Measurements from ENCODE around the gene KIF3C.
"Not testable (repeated sequence)": the region's sequence is repeated elsewhere in the genome, so short reads cannot be mapped to it uniquely, and the experiment has no call there.

Gene KIF3C

GRCh38 chr2:25999406-25999805 lies 17.1 kb upstream of the KIF3C start:
- DNase-seq, result not testable (repeated sequence)

- DNase-seq, result not testable (repeated sequence)
These were observed 16.6 kb upstream of the KIF3C start for GRCh38 chr2:25998816-25999383.

DNA sequence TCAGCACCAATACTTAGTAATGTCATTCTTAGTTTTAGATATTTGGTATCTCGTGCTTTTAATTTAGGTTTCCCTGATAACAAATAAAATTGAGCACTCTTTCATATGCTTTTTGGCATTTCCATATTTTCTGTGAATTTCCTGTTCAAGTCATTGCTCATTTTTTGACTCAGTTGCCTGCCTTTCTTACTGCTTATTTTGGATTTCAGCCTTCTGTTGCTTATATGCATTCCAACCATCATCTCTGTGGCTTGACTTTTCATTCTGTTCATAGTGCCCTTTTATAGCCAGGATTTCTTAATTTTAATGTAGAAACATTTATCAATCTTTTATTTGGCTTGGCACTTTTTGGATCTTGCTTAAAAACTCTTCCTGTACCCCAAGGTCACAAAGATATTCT lies 14.5 kb upstream of the KIF3C start:
- peak; percentile 41 for DNase-seq

DNA sequence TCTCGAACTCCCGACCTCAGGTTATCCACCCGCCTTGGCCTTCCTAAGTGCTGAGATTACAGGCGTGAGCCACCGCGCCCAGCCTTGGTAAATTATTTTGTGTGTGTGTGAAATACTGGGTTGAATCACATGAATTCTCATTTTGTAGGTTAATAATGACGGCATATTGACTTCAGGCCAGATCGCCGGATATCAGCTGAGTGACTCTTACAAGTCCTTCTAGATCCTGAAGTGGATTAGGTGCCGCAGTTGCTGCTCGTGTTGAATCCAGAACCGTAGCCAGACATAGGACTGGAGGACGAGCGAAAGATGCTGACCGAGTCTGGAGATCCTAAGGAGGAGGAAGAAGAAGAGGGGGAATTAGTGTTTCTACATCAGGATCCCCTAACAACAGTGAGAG lies 12.2 kb upstream of the KIF3C start:
- DNase-seq, result no peak

GRCh38 chr2:25993049-25993448 lies 10.8 kb upstream of the KIF3C start:
- no peak for DNase-seq

DNA sequence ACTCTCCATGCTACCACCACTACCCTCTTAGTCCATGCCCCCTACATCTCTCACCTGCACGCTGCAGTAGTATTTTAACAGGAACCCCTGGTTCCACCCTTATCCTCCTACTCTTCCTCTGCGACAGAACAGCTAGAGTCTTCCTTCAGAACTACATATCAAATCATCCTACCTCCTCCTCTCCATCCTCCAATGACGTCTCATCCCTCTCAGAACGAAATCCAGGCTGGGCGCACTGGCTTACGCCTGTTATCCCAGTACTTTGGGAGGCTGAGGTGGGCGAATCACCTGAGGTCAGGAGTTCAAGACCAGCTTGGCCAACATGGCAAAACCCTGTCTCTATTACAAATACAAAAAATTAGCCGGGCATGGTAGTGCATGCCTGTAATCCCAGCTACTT lies 10.3 kb upstream of the KIF3C start:
- no peak for DNase-seq

- DNase-seq, result no peak
These were observed 9.7 kb upstream of the KIF3C start for GRCh38 chr2:25991965-25992364.

- no peak for DNase-seq
These were observed 6.9 kb upstream of the KIF3C start for GRCh38 chr2:25989154-25989553.

DNA sequence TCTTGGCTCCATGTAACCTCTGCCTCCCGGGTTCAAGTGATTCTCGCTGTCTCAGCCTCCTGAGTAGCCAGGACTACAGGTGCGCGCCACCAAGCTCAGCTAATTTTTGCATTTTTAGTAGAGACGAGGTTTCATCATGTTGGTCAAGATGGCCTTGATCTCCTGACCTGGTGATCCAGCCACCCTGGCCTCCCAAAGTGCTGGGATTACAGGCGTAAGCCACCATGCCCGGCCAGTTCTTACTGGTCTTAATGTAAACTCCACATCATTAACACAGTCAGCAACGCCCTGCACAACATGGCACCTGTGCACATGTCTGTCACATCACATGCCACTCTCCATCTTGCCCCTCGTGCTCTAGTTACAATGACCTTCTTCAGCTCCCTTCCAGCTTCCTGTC lies 5.8 kb upstream of the KIF3C start:
- no peak for DNase-seq

DNA sequence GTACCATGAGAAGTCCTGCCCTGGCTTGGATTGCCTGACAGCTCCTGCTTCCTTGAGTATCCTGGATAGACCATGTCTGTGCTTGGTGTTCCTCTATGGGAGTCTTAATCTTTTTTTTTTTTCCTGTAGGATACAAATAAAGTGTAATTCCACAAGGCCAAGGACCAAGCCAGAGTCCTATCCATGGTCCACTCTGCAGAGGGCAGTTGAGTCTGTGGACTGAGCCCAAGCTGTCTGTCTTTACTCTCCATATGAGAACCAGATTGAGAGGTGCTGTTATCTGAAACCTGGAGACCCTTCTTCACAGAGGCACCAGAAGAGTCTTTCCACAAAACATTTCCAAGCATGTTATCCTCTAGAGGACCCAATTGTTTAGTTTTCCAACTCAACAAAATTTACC lies 1.4 kb upstream of the KIF3C start:
- no peak for DNase-seq

GRCh38 chr2:25982968-25983280 lies 627 bp upstream of the KIF3C start:
- DNase-seq, result no peak

DNA sequence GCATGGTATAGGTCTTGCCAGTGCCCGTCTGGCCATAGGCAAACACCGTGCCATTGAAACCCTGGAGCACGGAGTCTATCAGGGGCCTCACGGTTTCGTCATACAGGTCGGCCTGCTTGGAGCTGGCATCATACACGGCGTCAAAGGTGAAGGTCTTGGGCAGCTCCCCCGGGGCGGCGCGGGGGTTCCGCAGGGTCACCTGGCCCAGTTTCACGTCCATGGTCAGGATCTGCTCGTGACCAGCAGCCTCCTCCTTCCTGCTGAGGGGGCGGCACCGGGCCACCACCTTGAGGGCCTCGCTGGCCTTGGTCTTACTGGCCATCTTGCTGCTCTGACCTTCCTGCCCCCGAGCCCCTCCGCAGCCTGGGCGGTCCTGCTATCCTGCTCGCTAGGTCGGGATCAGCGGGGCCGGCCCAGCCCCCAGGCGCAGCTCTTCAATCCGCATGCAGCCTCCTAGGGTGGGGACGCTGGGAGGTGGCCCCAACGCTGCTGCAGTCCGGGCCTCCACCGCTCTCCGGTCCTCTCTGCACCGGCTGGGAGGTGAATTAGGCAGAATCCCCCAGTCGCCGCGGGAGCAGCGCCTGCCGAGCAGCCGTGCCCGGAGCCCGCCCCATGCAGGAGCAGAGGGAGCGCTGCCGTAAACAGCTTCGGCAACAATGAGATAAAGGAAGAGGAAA lies 563 bp downstream of the KIF3C start:
- no peak for DNase-seq

DNA sequence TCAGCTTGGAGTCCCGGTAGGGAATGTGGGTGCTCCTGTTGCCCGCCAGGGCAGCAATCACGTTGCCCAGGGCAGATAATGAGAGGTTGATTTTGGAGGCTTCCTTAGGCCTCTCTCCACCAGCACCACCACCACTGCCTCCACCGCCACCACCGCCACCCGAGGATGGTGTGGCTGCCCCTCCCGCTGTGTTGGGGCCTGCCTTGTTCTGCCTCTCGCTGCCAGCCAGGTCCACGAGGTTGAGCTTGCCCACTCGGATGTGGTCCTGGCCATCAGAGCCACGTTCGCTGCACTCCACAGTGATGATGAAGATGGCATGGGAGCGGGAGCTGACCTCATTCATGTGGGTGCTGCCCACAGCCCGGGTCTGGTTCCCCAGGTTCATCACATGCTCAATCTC lies 1.3 kb downstream of the KIF3C start:
- no peak for DNase-seq

DNA sequence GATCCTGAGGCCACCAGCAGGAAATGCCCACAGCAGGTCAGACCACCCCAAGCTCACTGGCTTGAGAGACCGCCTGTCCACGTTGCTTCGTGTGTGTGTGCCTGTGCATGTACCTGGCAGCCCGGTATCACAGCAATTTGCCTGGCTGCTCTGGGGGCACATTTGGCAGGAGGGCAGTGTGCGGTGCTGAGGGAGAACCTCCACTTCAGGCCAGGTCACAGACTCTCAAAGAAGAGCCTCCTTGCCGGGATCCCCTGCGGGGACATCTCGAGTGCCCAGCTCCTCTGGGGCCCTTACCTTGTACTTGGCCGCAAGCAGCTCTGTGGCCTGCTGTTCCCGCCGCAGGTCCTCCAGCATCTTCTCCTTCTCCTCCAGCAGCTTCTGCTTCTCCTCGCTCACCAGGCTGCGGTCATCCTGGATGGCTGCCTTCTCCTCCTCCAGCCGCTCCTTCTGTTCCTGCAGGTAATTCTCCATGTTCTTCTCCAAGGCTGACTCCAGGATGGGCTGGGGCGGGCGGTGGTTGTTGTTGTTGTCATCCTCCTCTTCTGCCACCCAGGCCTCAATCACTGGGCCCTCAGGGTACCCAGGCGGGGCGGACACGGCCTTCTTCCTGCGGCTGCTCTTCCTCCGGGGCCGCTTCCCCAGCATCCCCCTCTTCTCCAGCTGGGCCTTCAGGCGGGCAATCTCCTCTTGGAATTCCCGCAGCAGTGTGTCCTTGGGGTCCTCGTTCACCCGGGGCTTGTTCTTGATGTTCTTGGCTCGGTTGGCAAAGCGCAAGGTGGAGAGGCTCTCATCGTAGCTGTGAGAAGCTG lies 2.0 kb downstream of the KIF3C start:
- no peak for DNase-seq

- peak; percentile 50 for DNase-seq
These were observed 3.3 kb downstream of the KIF3C start for GRCh38 chr2:25979001-25979400.

DNA sequence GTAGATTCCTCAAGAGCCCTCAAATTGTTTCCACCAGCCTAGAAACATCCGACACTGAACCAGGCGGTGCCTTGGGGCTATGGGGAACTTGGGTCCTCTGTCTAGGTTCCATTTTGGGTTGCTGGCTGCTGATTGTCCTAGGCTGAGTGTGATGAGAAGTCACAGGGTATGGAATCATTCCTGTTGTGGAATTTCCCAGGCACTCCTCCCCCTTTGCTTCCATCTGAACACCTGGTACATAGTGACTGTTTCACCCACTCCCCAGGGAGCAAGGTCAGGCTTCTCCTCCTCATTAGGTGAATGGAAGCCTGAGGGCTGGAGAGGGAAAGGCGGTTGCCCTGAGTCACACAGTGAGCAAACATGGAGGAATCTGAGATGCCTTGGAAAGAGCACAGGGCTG lies 4.5 kb downstream of the KIF3C start:
- DNase-seq, result no peak

GRCh38 chr2:25976983-25977741 lies 5.1 kb downstream of the KIF3C start:
- no peak for DNase-seq

DNA sequence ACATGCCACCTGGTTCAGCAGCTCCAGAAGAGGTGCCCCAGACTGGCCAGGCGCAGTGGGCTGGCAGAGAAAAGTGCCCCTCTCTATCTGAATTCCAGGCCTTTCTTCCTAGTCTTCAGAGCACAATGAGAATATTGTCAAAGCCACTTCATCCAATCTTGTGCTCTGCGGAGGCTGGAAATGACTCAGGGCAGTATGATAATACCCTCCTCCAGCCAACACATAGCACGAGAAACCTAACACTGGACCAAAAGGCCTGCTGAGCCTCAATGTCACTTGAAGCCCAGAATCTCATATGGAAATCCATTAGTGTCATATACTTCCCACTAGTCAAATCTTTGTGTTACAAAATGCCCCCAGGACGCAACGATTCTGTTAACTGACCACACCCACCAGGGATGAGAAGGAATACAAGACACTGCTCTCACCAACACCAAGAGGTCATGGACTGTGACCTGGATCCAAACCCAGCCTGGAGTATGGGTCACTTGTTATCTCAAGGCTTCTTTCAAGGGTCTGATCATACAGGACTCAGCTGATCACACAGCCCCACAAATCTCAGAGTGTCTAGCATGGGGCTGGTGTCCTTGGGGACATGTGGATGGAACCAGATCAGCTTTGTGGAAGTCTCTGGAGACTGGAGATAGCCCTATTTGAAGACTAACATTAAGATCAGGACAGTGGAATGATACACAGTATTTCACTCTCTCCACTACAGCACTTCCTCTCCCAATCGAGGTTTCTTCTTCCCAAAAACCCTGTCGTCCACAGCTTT lies 10.1 kb downstream of the KIF3C start:
- DNase-seq, result no peak

DNA sequence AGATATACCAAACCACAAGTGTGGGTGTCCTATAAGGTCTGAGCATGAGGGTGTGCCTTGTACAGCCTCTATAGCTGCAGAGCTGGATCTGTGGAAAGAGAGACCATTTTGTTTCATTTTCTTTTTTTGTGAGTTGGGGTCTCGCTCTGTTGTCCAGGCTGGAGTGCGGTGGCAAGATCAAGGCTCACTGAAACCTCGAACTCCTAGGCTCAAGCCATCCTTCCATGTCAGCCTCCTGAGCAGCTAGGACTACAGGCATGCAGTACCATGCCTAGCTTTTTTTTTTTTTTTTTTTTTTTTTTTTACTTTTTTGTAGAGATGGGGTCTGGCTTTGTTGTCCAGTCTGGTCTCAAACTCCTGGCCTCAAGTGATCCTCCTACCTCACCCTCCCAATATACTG lies 10.7 kb downstream of the KIF3C start:
- no peak for DNase-seq

- DNase-seq, result no peak
These were observed 15.6 kb downstream of the KIF3C start for GRCh38 chr2:25966531-25967270.

GRCh38 chr2:25964891-25965290 lies 17.4 kb downstream of the KIF3C start:
- DNase-seq, result no peak

DNA sequence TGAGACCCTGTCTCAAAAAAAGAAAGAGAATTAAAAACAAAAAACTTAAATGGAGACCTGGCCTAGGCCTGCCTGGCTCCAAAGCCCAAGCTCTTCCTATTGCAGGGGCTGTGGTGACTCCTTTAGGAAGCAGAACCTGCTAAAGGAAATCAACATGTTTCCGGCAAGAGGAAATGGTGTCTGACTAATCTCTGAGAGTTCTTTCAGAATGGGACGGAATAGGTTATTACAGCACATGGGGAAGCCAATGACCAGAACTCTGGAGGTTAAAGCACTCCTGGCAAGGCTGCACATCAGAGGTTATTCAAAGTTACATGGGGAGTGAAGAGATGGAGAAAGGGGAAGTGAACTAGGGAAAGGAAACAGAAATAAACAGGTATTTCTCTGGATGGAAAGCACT lies 21.4 kb downstream of the KIF3C start:
- DNase-seq, result no peak
